ENCODE data around the gene IL11. TPM values are rescaled to one million over a fixed set of nuclear protein-coding genes. Genes with fewer than 3 reads are reported as not detected.

The IL11 gene
- total RNA-seq, 1 experiment from 2014 or later = 3.9 TPM

- H3K4me3 Mint-ChIP-seq = no peak within 1 kb of the TSS
- no peaks in the 10 kb centered on the region for H3K23me2 ChIP-seq (ENCODE audit: insufficient read length, low read depth, low read length, poor library complexity, severe bottlenecking)
- no peak within 1 kb of the TSS for H3K27ac ChIP-seq (ENCODE audit: insufficient read length, low read depth, low read length)
- WGBS (ENCODE audit: extremely low coverage, insufficient read length, low lambda C conversion rate) = no CpG with 5 or more reads among the region's 14 CpGs
- no peak within 1 kb of the TSS for H4K8ac ChIP-seq (replicated peaks; ENCODE audit: insufficient read length, low read depth, low read length)
- no peak within 1 kb of the TSS for H3K4me2 ChIP-seq (ENCODE audit: insufficient read depth, insufficient read length, low read length)
- H2BK15ac ChIP-seq (ENCODE audit: low read depth, low read length) = no peak within 1 kb of the TSS
- no peak within 1 kb of the TSS for H2BK12ac ChIP-seq (ENCODE audit: insufficient read length, low read depth, low read length)
- H3K27me3 Mint-ChIP-seq (ENCODE audit: low read depth) = peaks cover 37% of the 10 kb centered on the region
- no peak within 1 kb of the TSS for H2AFZ ChIP-seq (ENCODE audit: low read length)
- TF ChIP-seq CTCF (conservative IDR thresholded peaks at IDR 0.05) = no peak
- no peaks in the 10 kb centered on the region for H3K79me2 ChIP-seq (ENCODE audit: insufficient read depth, low read length)
- no peak within 1 kb of the TSS for H2BK120ac ChIP-seq (ENCODE audit: low read depth, low read length, poor library complexity, severe bottlenecking)
- H4K20me1 ChIP-seq (ENCODE audit: control insufficient read depth, insufficient read depth, insufficient read length) = no peaks in the 10 kb centered on the region
- no peaks in the 10 kb centered on the region for H3K27me3 ChIP-seq (ENCODE audit: insufficient read depth, low read length)
- no peaks in the 10 kb centered on the region; a peak in 1 of 5 replicates for H3K9me3 Mint-ChIP-seq
- peaks cover 14 to 29% of the 10 kb centered on the region in 2 experiments for H3K4me1 Mint-ChIP-seq
- H2AK5ac ChIP-seq (ENCODE audit: insufficient read length, low read length) = no peak within 1 kb of the TSS
- no peak within 1 kb of the TSS for H3K4ac ChIP-seq (ENCODE audit: low read depth, low read length)
- no peaks in the 10 kb centered on the region for H3K9me3 ChIP-seq (ENCODE audit: control insufficient read depth, low read depth, low read length)
- no peak within 1 kb of the TSS for H2BK5ac ChIP-seq (ENCODE audit: insufficient read length, low read length)
- H3K4me1 ChIP-seq (ENCODE audit: insufficient read depth, low read length) = no peaks in the 10 kb centered on the region
- no peak within 1 kb of the TSS for H3T11ph ChIP-seq (ENCODE audit: low read length)
- H3K14ac ChIP-seq (ENCODE audit: insufficient read depth, low read length) = no peak within 1 kb of the TSS
- H4K91ac ChIP-seq (ENCODE audit: insufficient read length, low read depth, low read length) = no peak within 1 kb of the TSS
- H3K27ac Mint-ChIP-seq = peak within 1 kb of the TSS in 1 of 3 experiments; percentile 8; a peak in 1 of 7 replicates
- H2BK20ac ChIP-seq (ENCODE audit: low read depth, low read length, poor library complexity, severe bottlenecking) = no peak within 1 kb of the TSS
- no peak within 1 kb of the TSS for H3K9ac ChIP-seq (ENCODE audit: extremely low read depth, insufficient read length, low read length)
- peaks cover 0 to 2% (median 0%) of the 10 kb centered on the region in 3 experiments; a peak in 1 of 7 replicates for H3K36me3 Mint-ChIP-seq (ENCODE audit: insufficient read depth in 1 of 3, low read depth in 3 of 3)
- no peak within 1 kb of the TSS for H3K18ac ChIP-seq (ENCODE audit: insufficient read length, low read depth, low read length)
- no peak within 1 kb of the TSS for H3K23ac ChIP-seq (ENCODE audit: insufficient read length, low read depth, low read length)
- no peaks in the 10 kb centered on the region for H3K79me1 ChIP-seq (ENCODE audit: insufficient read depth, low read depth, low read length, poor library complexity, severe bottlenecking)
- DNase-seq = no peak
- no peak within 1 kb of the TSS for H4K5ac ChIP-seq (ENCODE audit: insufficient read length, low read depth, low read length)
- H3K56ac ChIP-seq (ENCODE audit: insufficient read length, low read depth, low read length) = no peak within 1 kb of the TSS
Observed at GRCh38 chr19:55325172-55325571, 45.1 kb downstream of the IL11 start, which contains the start of gene TMEM150B. TMEM150B (minus strand) TSS chr19:55325341; CDS start chr19:55321036, 4,305 bp downstream.

All from H9 (cell line).